ENCODE results near the gene PIGP.

DNA sequence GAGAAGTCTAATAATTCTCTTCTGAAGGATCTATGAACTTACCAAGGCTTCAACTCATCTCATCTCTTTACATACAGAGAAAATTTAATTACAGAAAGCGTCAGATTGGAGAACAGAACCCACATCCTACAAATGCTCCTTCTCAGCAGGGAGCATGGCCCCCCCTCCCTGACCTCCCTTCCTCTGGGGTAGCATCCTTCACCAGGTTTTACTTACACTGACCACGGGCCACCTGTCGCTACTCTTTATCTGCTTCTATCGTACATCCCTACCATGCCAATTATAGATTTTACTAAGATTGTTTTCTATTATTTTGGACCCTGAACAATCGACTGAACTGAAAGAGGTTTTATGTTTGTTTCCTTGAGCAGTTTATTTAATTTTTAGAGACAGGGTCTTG lies 40.6 kb downstream of the PIGP start:
- TF ChIP-seq EP300 (IDR thresholded peaks at IDR 0.05; ENCODE audit: low read depth) (no peak), CTCF (IDR thresholded peaks at IDR 0.05) (no peak)

Measured in transverse colon (tissue), 3 donors.